Measurements from ENCODE around the gene KCNK7.
"Not testable (repeated sequence)": the region's sequence is repeated elsewhere in the genome, so short reads cannot be mapped to it uniquely, and the experiment has no call there.

The KCNK7 gene

DNA sequence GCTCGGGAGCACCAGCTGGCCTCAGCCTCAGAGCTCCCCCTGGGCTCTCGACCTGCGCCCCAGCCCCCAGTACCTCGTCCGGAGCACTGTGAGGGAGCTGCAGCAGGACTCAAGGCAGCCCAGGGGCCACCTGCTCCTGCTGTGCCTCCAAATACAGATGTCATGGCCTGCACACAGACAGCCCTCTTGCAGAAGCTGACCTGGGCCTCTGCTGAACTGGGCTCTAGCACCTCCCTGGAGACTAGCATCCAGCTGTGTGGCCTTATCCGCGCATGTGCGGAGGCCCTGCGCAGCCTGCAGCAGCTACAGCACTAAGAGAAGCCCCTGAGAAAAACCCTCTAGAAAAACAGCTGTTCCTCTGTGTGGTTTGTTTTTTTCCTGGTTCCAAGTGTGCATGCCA lies 24.2 kb downstream of the KCNK7 start:
- no peak for DNase-seq

DNA sequence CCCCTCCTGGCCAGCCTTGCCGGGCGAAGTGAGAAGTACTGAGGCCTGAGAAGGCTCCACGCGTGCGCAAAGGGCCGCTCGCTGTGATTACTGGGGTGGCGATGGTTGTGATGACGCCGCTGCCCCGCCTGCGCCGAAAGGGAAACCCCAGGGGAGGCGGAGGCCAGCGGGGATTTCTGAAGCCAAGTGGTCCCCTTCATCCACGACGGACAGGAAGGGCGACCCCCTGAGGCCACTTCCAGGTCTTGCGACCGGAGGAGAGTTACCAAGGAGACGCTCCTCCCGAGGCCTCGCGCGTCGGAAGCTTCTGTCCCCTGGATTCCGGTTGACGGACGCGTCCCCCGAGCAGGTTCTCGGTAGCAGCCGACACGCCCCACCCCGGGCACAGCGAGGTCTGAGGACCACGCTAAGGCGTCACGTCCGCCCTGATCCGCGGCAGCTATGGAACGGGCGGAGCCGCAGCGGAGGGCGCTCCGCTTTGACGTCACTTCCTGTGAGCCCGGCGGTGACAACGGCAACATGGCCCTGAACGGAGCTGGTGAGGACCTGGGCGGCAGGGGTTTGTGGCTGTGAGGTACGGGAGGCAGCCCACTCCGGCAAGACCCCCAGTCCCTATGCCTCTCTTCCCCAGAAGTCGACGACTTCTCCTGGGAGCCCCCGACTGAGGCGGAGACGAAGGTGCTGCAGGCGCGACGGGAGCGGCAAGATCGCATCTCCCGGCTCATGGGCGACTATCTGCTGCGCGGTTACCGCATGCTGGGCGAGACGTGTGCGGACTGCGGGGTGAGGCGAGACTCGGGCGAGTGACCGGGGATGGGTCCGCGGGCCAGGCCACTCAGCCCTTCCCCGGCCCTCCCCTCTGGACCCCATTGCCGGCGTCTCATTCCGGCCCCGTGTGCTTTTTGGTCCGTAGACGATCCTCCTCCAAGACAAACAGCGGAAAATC lies 25.4 kb downstream of the KCNK7 start, which contains the start of gene ZNRD2:
ZNRD2 (plus strand) TSS at position 505 of the 946 bp plus-strand sequence; CDS start at position 520, 15 bp downstream.
- peak; percentile 94 for DNase-seq

DNA sequence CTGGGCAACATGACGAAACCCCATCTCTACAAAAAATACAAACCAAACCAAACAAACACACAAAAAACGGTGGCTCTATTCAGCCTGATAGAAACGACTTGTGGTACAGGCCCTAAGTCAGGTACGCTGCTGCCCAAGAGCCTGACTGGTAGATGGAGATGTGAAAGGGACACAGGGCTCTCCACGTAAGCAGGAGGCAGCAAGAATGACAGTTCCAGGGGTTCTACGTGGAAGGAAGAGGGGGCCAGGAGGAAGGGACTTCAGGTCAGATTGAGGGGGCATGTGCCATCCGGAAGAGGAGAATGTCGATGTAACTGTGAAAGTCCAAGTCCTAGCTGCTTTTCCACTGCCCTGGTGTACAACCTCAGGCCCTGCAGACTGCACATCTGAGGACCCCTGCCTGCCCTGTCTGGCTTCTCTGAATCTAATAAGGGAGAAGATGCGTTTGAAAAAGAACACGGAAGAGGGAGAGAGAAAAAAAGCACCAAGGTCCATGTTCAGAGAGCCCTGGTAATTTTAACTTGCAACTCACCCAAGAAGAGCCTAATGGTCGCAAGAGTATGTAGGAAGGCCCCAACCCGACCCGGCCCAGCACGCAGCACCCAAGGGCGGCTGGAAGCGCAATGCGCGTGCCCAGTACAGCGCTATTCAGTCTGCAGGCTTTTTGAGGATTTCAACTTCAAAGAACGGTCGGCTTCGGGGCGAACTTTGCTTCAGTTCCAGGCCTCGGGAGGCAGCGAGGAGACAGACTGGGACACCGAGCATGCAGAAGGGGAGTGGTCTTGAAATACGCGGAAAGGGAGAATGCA lies 26.2 kb downstream of the KCNK7 start:
- DNase-seq: no peak

DNA sequence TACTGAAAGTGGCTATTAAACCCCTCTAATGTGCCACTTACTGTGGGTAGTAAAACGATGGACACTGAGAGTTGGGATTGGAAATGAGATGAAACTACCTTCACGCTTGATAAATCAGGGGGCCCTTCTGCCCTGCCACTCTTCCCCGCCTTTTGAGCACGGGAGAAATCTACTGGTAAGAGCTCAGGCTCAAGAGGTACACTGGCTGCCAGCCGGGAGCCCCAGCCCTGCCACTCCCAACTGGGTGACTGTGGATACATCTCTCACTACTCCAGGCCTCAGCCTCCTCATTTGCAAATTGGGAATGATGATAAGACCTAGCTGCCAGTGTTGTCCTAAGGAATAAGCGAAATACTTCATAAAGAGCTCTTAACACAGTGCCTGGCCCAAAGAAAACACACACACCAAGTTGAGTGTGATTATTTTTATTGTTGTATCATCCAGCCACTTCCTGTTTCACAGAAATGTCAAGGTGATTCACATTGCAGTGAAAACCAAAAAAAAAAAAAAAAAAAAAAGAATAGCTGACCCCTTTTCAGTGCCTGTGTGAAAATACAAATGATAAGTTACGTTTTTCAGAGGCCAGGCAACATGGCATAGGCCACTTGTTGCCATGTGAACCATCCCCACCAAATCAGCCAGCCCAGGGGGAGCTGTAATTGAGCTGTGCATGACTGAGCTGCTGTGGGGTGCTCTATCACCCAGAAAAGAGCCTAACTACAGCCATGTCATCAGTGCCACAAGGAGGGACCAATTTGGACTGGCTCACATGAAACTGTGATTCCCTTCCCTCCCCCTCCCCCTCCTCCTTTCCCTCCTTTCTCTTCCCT lies 29.8 kb downstream of the KCNK7 start:
- DNase-seq: peak; percentile 29

GRCh38 chr11:65564879-65565559 lies 30.6 kb downstream of the KCNK7 start:
- not testable (repeated sequence) for DNase-seq

- DNase-seq: no peak
These were observed 32.0 kb downstream of the KCNK7 start for GRCh38 chr11:65563601-65564000.

GRCh38 chr11:65562788-65563187 lies 32.8 kb downstream of the KCNK7 start:
- no peak for DNase-seq

GRCh38 chr11:65562020-65562419 lies 33.6 kb downstream of the KCNK7 start:
- DNase-seq: no peak

DNA sequence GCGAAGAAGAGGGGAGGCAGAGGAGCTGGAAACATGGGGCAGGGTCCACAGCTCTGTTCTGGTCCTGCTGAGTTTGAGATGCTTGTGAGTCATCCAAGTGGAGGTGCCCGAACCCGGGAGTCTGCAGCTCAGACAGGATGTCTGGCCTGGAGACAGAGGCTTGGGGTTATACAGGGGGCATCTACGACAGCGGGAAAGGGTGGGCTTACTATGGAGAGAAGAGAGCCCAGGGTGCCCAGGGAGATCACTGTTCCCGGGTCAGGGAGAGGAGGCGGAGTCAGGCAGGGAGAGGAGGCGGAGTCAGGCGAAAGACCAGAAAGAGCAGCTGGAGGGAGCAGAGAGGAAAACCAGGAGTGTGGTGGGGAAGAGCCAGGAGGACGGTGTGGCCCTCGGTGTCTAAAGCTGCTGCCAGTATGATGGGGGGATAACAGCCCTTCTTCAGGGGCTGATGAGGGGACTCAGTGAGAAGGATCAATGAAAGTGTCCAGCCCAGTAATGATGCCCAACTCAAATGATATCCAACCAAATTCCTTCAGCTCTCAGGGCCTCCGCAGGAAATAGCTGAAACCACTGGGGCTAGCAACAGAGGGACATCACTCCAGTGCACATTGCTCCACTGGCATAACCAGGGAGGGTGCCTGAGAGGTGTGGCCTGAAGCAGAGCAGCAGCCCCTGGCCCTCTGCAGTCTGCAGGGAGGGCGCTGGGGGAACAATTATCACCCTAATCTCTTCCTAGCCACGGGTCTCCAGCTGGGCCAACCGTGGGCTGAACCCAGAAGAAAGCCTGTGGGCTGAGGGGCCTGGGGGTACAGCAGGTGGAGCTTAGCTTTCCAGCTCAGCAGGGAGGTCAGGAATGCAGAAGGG lies 34.8 kb downstream of the KCNK7 start:
- no peak for DNase-seq

GRCh38 chr11:65559951-65560537 lies 35.6 kb downstream of the KCNK7 start:
- DNase-seq: no peak

GRCh38 chr11:65559535-65559934 lies 36.1 kb downstream of the KCNK7 start:
- no peak for DNase-seq

DNA sequence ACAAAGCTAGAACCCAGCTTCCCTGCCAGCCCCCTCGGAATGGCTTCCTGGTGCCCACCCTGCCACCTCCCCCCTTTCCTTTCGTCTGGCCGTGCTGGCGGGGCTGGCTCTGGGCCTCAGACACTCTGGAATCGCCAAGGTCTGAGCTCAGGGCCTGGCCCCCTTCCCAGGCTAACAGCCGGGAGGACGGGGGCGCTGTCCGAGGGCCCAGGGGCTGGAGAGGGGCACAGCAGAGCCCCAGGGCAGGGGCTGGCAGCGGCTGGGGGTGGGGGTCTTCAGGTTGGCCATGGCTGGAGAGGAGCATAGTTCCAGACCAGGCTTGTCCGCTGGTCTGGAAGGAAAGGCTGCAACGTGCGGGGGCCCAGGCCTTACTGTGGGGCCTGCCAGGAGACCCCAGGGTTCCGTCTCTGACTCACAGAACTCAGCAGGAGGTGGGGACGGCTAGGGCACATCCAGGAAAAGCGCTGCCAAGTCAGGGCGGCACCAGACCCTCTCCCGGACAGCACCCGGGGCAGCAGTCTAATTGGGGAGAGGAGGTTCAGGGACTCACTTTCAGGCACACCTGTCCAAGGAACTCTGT lies 36.6 kb downstream of the KCNK7 start:
- no peak for DNase-seq

GRCh38 chr11:65558002-65558929 lies 37.3 kb downstream of the KCNK7 start, which contains the start of gene LTBP3:
Gene LTBP3 (minus strand): TSS chr11:65558359. CDS start chr11:65557959, 400 bp downstream.
- DNase-seq: peak; percentile 38

GRCh38 chr11:65557280-65558001 lies 38.2 kb downstream of the KCNK7 start:
- DNase-seq: no peak

- no peak for DNase-seq
These were observed 38.9 kb downstream of the KCNK7 start for GRCh38 chr11:65556470-65557279.

DNA sequence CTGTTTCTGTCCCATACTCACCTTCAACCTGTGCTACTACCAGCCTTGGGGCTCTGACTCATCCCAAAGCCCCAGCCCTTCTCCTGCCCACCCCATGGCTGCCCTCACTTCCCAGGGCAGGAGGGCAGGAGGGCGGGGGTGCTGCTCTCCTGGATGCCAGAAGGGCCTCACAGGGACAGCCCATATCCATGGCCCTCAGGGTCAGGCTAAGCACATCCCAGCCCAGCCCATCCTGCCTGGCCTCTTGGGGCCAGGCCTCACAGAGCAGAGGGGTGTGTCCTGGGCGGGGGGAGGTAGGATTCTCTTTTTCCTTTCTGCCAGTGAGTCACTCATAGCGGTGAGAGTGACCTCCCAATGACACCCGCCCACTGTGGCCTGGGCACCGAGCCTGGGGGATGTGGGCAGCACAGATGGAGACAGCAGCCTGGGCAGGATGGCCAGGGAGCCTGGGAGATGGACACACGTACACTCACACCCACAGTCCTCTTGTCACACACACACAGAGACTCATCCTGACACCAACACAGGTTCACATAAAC lies 39.8 kb downstream of the KCNK7 start:
- DNase-seq: no peak

- no peak for DNase-seq
These were observed 40.7 kb downstream of the KCNK7 start for GRCh38 chr11:65554842-65555430.

Measured in T-helper 9 cell (primary cell).